ENCODE data around the gene CNTNAP5.

DNA sequence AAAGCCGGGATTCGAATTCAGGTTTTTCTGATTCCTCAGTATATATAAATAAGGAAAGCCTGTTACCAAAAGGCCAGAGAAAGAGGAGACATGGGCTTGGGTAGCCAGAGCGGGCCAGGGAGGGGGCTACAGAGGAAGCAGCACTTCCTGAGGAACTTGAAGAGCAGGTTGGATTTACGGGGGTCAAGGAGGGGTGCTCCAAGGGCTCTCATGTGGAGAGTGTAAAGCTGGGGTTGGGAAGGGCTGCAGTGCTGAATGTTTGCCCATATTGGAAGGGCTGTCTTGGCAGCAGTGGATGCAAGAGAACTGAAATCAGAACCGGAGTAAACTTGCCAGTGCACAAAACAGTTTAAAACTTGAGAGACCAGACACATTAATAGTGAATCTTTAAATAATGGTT is 511.5 kb downstream of the CNTNAP5 start:
- TF ChIP-seq TRIM24 (IDR thresholded peaks at IDR 0.05) (no peak), POLR2A (conservative IDR thresholded peaks at IDR 0.05) (no peak)
- TF ChIP-seq, protein P1, sequence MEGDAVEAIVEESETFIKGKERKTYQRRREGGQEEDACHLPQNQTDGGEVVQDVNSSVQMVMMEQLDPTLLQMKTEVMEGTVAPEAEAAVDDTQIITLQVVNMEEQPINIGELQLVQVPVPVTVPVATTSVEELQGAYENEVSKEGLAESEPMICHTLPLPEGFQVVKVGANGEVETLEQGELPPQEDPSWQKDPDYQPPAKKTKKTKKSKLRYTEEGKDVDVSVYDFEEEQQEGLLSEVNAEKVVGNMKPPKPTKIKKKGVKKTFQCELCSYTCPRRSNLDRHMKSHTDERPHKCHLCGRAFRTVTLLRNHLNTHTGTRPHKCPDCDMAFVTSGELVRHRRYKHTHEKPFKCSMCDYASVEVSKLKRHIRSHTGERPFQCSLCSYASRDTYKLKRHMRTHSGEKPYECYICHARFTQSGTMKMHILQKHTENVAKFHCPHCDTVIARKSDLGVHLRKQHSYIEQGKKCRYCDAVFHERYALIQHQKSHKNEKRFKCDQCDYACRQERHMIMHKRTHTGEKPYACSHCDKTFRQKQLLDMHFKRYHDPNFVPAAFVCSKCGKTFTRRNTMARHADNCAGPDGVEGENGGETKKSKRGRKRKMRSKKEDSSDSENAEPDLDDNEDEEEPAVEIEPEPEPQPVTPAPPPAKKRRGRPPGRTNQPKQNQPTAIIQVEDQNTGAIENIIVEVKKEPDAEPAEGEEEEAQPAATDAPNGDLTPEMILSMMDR (IDR thresholded peaks at IDR 0.05 in 2 of 3, conservative IDR thresholded peaks at IDR 0.05 in 1 of 3; ENCODE audit: insufficient read depth in 2 of 3, low read depth in 1 of 3, low read length in 3 of 3): no peak
- TF ChIP-seq, protein P2, sequence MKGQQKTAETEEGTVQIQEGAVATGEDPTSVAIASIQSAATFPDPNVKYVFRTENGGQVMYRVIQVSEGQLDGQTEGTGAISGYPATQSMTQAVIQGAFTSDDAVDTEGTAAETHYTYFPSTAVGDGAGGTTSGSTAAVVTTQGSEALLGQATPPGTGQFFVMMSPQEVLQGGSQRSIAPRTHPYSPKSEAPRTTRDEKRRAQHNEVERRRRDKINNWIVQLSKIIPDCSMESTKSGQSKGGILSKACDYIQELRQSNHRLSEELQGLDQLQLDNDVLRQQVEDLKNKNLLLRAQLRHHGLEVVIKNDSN (CRISPR knock-in tag; IDR thresholded peaks at IDR 0.05): no peak

All from K562 (cell line).